Fibroblast of lung (primary cell): ENCODE data around the gene HDAC10. TPM values are rescaled to one million over a fixed set of nuclear protein-coding genes. Genes with fewer than 3 reads are reported as not detected.
A peak's percentile ranks its signal among the peaks of the same experiment; 100 is the strongest.

ENCODE experiments used
- DNase-seq, 2 donors: peaks; one replicate each; pipeline versions ENCODE4 v3.0.0 to v3.0.0-alpha.2; 2010; ENCODE audit warnings: low read depth in 2 of 2
- H2AFZ ChIP-seq: 2 replicates; pipeline ENCODE4 v1.5.1; 2012; ENCODE audit warnings: low read length, control low read depth, inconsistent platforms
- H3K27ac ChIP-seq: 2 replicates; pipeline ENCODE4 v1.5.1; 2011; ENCODE audit warnings: low read length, control low read depth; ENCODE audit not compliant: insufficient read depth
- H3K27me3 ChIP-seq: 2 replicates; pipeline ENCODE4 v1.5.1; 2011; ENCODE audit warnings: mild to moderate bottlenecking, low read length; ENCODE audit not compliant: control insufficient read depth, insufficient read depth
- H3K36me3 ChIP-seq: 2 replicates; pipeline ENCODE4 v1.5.1; 2011; ENCODE audit warnings: low read length; ENCODE audit not compliant: control insufficient read depth, insufficient read depth
- H3K4me1 ChIP-seq: 2 replicates; pipeline ENCODE4 v1.5.1; 2011; ENCODE audit warnings: low read length; ENCODE audit not compliant: control insufficient read depth, insufficient read depth; ENCODE audit errors: extremely low read depth
- H3K4me2 ChIP-seq: 2 replicates; pipeline ENCODE4 v1.5.1; 2011; ENCODE audit warnings: low read length, control low read depth; ENCODE audit not compliant: insufficient read depth; ENCODE audit errors: extremely low read depth
- H3K4me3 ChIP-seq, 4 experiments: fragments of 200-600 bp in 1 of 4; sonication (generic) in 1 of 4; replicated peaks in 1 of 4; 2 replicates each; pipeline ENCODE4 v1.5.1; 2011 to 2016; ENCODE audit warnings: low read length in 4 of 4, low read depth in 3 of 4, mild to moderate bottlenecking in 3 of 4, control low read depth in 2 of 4, inconsistent platforms in 1 of 4, mixed read lengths in 1 of 4; ENCODE audit not compliant: insufficient read depth in 1 of 4; ENCODE audit errors: control extremely low read depth in 1 of 4
- H3K79me2 ChIP-seq: 2 replicates; pipeline ENCODE4 v1.5.1; 2012; ENCODE audit warnings: mild to moderate bottlenecking, low read length, inconsistent platforms; ENCODE audit not compliant: control insufficient read depth, insufficient read depth
- H3K9ac ChIP-seq: 2 replicates; pipeline ENCODE4 v1.5.1; 2011; ENCODE audit warnings: mild to moderate bottlenecking, low read length, control low read depth; ENCODE audit not compliant: insufficient read depth
- H3K9me3 ChIP-seq: 2 replicates; pipeline ENCODE4 v1.5.1; 2012; ENCODE audit warnings: low read depth, low read length; ENCODE audit not compliant: control insufficient read depth, insufficient read depth
- H4K20me1 ChIP-seq: 2 replicates; pipeline ENCODE4 v1.5.1; 2011; ENCODE audit warnings: low read length; ENCODE audit not compliant: control insufficient read depth, insufficient read depth; ENCODE audit errors: extremely low read depth
- EZH2 ChIP-seq: IDR thresholded peaks from 2 replicates; pipeline ENCODE4 v1.5.1; 2012; ENCODE audit warnings: low read length, control low read depth, mild to moderate bottlenecking; ENCODE audit errors: missing control alignments
- polyA plus RNA-seq, 2 donors: library from polyadenylated mRNA; depleted of rRNA in 1 of 2; stranded (reverse) in 1 of 2; unstranded in 1 of 2; fragments of >200 nt; gene quantifications; 2 replicates each; pipeline ENCODE4 v1.2.1, GENCODE V29; 2011 to 2012; ENCODE audit warnings: missing spikeins in 1 of 2
- total RNA-seq: library from RNA; depleted of rRNA; stranded (reverse); fragments of >200 nt; gene quantifications from 2 replicates; pipeline ENCODE4 v1.2.1, GENCODE V29; 2014
- TF ChIP-seq, protein P1 (sequence below), 2 donors: IDR thresholded peaks in 1 of 2; conservative IDR thresholded peaks in 1 of 2; 1 replicate in 1 of 2; 2 replicates in 1 of 2; pipeline ENCODE4 v1.5.1; 2011 to 2012; ENCODE audit warnings: low read length in 2 of 2, control low read depth in 1 of 2, inconsistent platforms in 1 of 2, low read depth in 1 of 2, mild to moderate bottlenecking in 1 of 2

The HDAC10 gene
- total and polyA plus RNA-seq, 2 donors (not counting 1 experiment from before 2014, with no cell fraction given) = 5.1 to 27.6 TPM

DNA sequence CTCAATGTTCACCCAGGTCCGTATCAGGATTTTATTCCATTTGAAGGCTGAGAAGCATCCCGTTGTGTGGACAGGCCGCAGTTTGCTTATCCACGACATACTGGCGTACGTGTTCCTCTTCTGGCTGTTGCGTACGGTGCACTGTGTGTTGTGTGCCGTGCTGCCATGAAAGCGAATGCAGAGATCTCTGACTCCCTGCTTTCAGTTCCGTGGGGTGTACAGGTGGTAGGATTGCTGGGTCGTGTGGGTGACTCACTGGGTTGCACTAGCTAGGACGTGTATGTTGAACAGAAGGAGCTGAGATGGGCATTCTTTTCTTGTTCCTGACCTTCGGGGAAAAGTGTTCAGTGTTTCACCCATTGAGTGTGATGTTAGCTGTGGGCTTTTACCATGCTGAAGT lies 39.9 kb downstream of the HDAC10 start:
- TF ChIP-seq, protein P1, sequence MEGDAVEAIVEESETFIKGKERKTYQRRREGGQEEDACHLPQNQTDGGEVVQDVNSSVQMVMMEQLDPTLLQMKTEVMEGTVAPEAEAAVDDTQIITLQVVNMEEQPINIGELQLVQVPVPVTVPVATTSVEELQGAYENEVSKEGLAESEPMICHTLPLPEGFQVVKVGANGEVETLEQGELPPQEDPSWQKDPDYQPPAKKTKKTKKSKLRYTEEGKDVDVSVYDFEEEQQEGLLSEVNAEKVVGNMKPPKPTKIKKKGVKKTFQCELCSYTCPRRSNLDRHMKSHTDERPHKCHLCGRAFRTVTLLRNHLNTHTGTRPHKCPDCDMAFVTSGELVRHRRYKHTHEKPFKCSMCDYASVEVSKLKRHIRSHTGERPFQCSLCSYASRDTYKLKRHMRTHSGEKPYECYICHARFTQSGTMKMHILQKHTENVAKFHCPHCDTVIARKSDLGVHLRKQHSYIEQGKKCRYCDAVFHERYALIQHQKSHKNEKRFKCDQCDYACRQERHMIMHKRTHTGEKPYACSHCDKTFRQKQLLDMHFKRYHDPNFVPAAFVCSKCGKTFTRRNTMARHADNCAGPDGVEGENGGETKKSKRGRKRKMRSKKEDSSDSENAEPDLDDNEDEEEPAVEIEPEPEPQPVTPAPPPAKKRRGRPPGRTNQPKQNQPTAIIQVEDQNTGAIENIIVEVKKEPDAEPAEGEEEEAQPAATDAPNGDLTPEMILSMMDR (conservative IDR thresholded peaks at IDR 0.05 in 1 of 2, IDR thresholded peaks at IDR 0.05 in 1 of 2; ENCODE audit: low read depth in 1 of 2, low read length in 2 of 2) = no peak
- TF ChIP-seq EZH2 = no peak
- Histone ChIP-seq H3K27me3 (no peaks in the 10 kb centered on the region), H3K79me2 (peaks cover 19% of the 10 kb centered on the region), H3K27ac (no peak overlapping the region), H3K4me3 (no peak overlapping the region), H3K4me1 (no peaks in the 10 kb centered on the region), H4K20me1 (peaks cover 4% of the 10 kb centered on the region), H3K9me3 (no peaks in the 10 kb centered on the region), H3K9ac (no peak overlapping the region), H2AFZ (no peak overlapping the region), H3K4me2 (no peak overlapping the region), H3K36me3 (peaks cover 36% of the 10 kb centered on the region)
- no peak for DNase-seq

- H3K4me1 ChIP-seq = no peaks in the 10 kb centered on the region
- H3K4me3 ChIP-seq = no peak overlapping the region
- no peaks in the 10 kb centered on the region for H3K27me3 ChIP-seq
- DNase-seq = no peak
- no peak overlapping the region for H3K9ac ChIP-seq
- H3K36me3 ChIP-seq = peaks cover 39% of the 10 kb centered on the region
- H4K20me1 ChIP-seq = peaks cover 4% of the 10 kb centered on the region
- H3K79me2 ChIP-seq = peaks cover 22% of the 10 kb centered on the region
- H3K4me2 ChIP-seq = no peak overlapping the region
- TF ChIP-seq EZH2 = no peak
- TF ChIP-seq, protein P1 (conservative IDR thresholded peaks at IDR 0.05 in 1 of 2, IDR thresholded peaks at IDR 0.05 in 1 of 2; ENCODE audit: low read depth in 1 of 2, low read length in 2 of 2) = no peak
- H3K9me3 ChIP-seq = no peaks in the 10 kb centered on the region
- H3K27ac ChIP-seq = no peak overlapping the region
- no peak overlapping the region for H2AFZ ChIP-seq
These were observed 40.5 kb downstream of the HDAC10 start for GRCh38 chr22:50210378-50211139.

DNA sequence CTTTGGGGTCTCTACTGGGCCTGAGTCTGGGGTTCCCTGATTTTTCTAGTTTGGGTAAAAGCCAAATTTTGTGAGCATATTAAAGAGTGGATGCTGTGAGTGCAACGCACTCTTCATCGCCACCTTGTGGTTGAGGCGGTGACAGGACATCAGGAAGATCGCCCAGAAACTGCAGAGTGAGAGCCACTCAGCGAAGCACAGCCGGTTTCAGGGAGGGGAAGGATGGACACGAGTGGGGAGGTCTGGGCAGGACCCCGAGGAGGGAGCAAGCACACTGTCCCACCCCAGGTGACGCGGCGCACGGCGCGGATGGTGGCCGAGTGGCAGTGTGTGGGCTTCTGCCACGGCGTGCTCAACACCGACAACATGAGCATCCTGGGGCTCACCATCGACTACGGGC lies 41.2 kb downstream of the HDAC10 start:
- Histone ChIP-seq H3K36me3 (peaks cover 34% of the 10 kb centered on the region), H3K9ac (no peak overlapping the region)

More for the DNA sequence above, 41.2 kb downstream of the HDAC10 start:
- H3K27ac ChIP-seq = no peak overlapping the region
- TF ChIP-seq, protein P1 (conservative IDR thresholded peaks at IDR 0.05 in 1 of 2, IDR thresholded peaks at IDR 0.05 in 1 of 2; ENCODE audit: low read depth in 1 of 2, low read length in 2 of 2) = peak; percentile 79 to 90
- TF ChIP-seq EZH2 = no peak
- no peak overlapping the region for H3K4me2 ChIP-seq
- H3K9me3 ChIP-seq = no peaks in the 10 kb centered on the region
- H3K4me1 ChIP-seq = no peaks in the 10 kb centered on the region
- H3K4me3 ChIP-seq = no peak overlapping the region
- DNase-seq = peak; percentile 31 to 68
- H3K79me2 ChIP-seq = peaks cover 18% of the 10 kb centered on the region
- H3K27me3 ChIP-seq = no peaks in the 10 kb centered on the region
- peaks cover 2% of the 10 kb centered on the region for H4K20me1 ChIP-seq
- no peak overlapping the region for H2AFZ ChIP-seq
